HG03565 (cell line): ENCODE results near the gene MITD1.
A peak's percentile ranks its signal among the peaks of the same experiment; 100 is the strongest.
"Not testable (repeated sequence)": the region's sequence is repeated elsewhere in the genome, so short reads cannot be mapped to it uniquely, and the experiment has no call there.

Experiments used
- ATAC-seq: cut with Tn5 transposase; IDR thresholded peaks from one replicate; pipeline ENCODE4 v1.9.1; 2021; ENCODE audit warnings: mild to moderate bottlenecking, moderate library complexity; ENCODE audit not compliant: unreplicated experiment

MITD1 gene

GRCh38 chr2:99154643-99155536 is 26.0 kb downstream of the MITD1 start, which contains the start of the genes LIPT1 and TSGA10:
TSS of gene LIPT1 (plus strand) at chr2:99154967. CDS start at chr2:99161958, 6,991 bp downstream.
TSS of gene TSGA10 (minus strand) at chr2:99154942. CDS start at chr2:99109439, 45,503 bp downstream.
- ATAC-seq: peak; percentile 76

GRCh38 chr2:99153921-99154604 is 26.8 kb downstream of the MITD1 start:
- ATAC-seq: no peak

- no peak for ATAC-seq
Observed at GRCh38 chr2:99152199-99152895, 28.5 kb downstream of the MITD1 start.

- no peak for ATAC-seq
Observed at GRCh38 chr2:99150706-99151105, 30.2 kb downstream of the MITD1 start.

GRCh38 chr2:99141110-99142108 is 39.4 kb downstream of the MITD1 start, which contains the start of gene C2orf15:
TSS of gene C2orf15 (plus strand) at chr2:99141707. CDS start at chr2:99150559, 8,852 bp downstream.
- peak; percentile 80 for ATAC-seq

- peak; percentile 15 for ATAC-seq
Observed at GRCh38 chr2:99140860-99141109, 40.1 kb downstream of the MITD1 start.

GRCh38 chr2:99140056-99140859 is 40.6 kb downstream of the MITD1 start:
- no peak for ATAC-seq

GRCh38 chr2:99139003-99139402 is 41.9 kb downstream of the MITD1 start:
- ATAC-seq: no peak

GRCh38 chr2:99135044-99135556 is 45.8 kb downstream of the MITD1 start:
- not testable (repeated sequence) for ATAC-seq

- ATAC-seq: no peak
Observed at GRCh38 chr2:99127981-99128380, 52.9 kb downstream of the MITD1 start.
